ENCODE measurements around the gene KRTAP10-7. TPM values are rescaled to one million over a fixed set of nuclear protein-coding genes. Genes with fewer than 3 reads are reported as not detected.

The KRTAP10-7 gene
- total and polyA plus RNA-seq, 2 experiments from 2014 or later = not detected

- H3K36me3 ChIP-seq (ENCODE audit: low read depth) = no peaks in the 10 kb centered on the region
- no peaks in the 10 kb centered on the region for H3F3A ChIP-seq (ENCODE audit: insufficient read depth)
- H3K79me2 ChIP-seq (ENCODE audit: insufficient read depth) = no peaks in the 10 kb centered on the region
- no peak overlapping the region for H3K4me2 ChIP-seq (ENCODE audit: unreplicated experiment)
- TF ChIP-seq EZH2 (IDR thresholded peaks at IDR 0.05; ENCODE audit: insufficient read depth, poor library complexity, severe bottlenecking) (no peak), EZH2phosphoT487 (IDR thresholded peaks at IDR 0.05; ENCODE audit: insufficient read depth, low read depth) (no peak)
- DNase-seq = no peak
- H3K9me2 ChIP-seq (ENCODE audit: insufficient read depth) = no peaks in the 10 kb centered on the region
- H3K9ac ChIP-seq = no peak overlapping the region
- no peaks in the 10 kb centered on the region for H3K9me3 ChIP-seq (ENCODE audit: low read depth)
- no peaks in the 10 kb centered on the region; the same call in 1 of the 2 replicates for H3K27me3 ChIP-seq (replicated peaks; ENCODE audit: insufficient read depth)
- no peaks in the 10 kb centered on the region for H4K20me1 ChIP-seq (ENCODE audit: insufficient read depth)
- in situ Hi-C loops (cut with MboI) = no loop called here
- H3K4me1 ChIP-seq (ENCODE audit: insufficient read depth) = no peaks in the 10 kb centered on the region
- WGBS, 2 experiments (ENCODE audit: low coverage in 1 of 2, low lambda C conversion rate in 2 of 2, missing lambda C conversion rate in 2 of 2) = 23 to 26% methylated on average over 8 of the region's 8 CpGs
- no peak overlapping the region for H3K27ac ChIP-seq
- no peak overlapping the region for H3K4me3 ChIP-seq
- H2AFZ ChIP-seq = no peak overlapping the region
Observed at GRCh38 chr21:44615466-44615865, 15.1 kb downstream of the KRTAP10-7 start.

GRCh38 chr21:44615911-44616590 lies 15.7 kb downstream of the KRTAP10-7 start:
- no peaks in the 10 kb centered on the region for H3K4me1 ChIP-seq (ENCODE audit: insufficient read depth)
- no peak overlapping the region for H3K4me3 ChIP-seq
- H3K9me2 ChIP-seq (ENCODE audit: insufficient read depth) = no peaks in the 10 kb centered on the region
- TF ChIP-seq EZH2 (IDR thresholded peaks at IDR 0.05; ENCODE audit: insufficient read depth, poor library complexity, severe bottlenecking) (no peak), EZH2phosphoT487 (IDR thresholded peaks at IDR 0.05; ENCODE audit: insufficient read depth, low read depth) (no peak)
- no peaks in the 10 kb centered on the region for H3K79me2 ChIP-seq (ENCODE audit: insufficient read depth)
- H2AFZ ChIP-seq = no peak overlapping the region
- H3K27ac ChIP-seq = no peak overlapping the region
- H3K36me3 ChIP-seq (ENCODE audit: low read depth) = no peaks in the 10 kb centered on the region
- 30 to 34% methylated on average over 16 to 17 of the region's 17 CpGs for WGBS, 2 experiments (ENCODE audit: low coverage in 1 of 2, low lambda C conversion rate in 2 of 2, missing lambda C conversion rate in 2 of 2)
- H3K27me3 ChIP-seq (replicated peaks; ENCODE audit: insufficient read depth) = no peaks in the 10 kb centered on the region; the same call in 1 of the 2 replicates
- no peak overlapping the region for H3K9ac ChIP-seq
- no peaks in the 10 kb centered on the region for H4K20me1 ChIP-seq (ENCODE audit: insufficient read depth)
- DNase-seq = no peak
- no peaks in the 10 kb centered on the region for H3F3A ChIP-seq (ENCODE audit: insufficient read depth)
- no peak overlapping the region for H3K4me2 ChIP-seq (ENCODE audit: unreplicated experiment)
- no peaks in the 10 kb centered on the region for H3K9me3 ChIP-seq (ENCODE audit: low read depth)
- in situ Hi-C loops (cut with MboI) = no loop called here

DNA sequence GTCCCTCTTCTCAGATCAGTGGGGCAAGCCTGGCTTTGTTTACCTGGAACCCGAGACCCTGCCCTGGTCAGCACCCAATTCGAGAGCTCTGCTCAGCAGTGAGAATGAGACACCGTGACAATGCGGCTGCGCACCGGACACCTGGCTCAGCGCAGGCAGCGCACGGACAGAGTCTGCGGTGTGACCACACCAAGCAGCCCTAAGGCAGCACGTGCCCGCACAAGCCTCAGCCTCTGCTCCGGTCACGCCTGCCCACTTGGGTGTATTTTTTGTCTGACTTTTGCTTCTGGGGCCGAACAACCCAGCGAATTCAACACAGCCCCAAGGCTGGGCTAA lies 16.2 kb downstream of the KRTAP10-7 start:
- Histone ChIP-seq H4K20me1 (ENCODE audit: insufficient read depth) (no peaks in the 10 kb centered on the region), H3K9ac (no peak overlapping the region), H3K4me3 (no peak overlapping the region), H3F3A (ENCODE audit: insufficient read depth) (no peaks in the 10 kb centered on the region), H2AFZ (no peak overlapping the region), H3K9me3 (ENCODE audit: low read depth) (no peaks in the 10 kb centered on the region), H3K79me2 (ENCODE audit: insufficient read depth) (no peaks in the 10 kb centered on the region), H3K36me3 (ENCODE audit: low read depth) (no peaks in the 10 kb centered on the region), H3K4me2 (ENCODE audit: unreplicated experiment) (no peak overlapping the region), H3K9me2 (ENCODE audit: insufficient read depth) (no peaks in the 10 kb centered on the region), H3K27ac (no peak overlapping the region), H3K4me1 (ENCODE audit: insufficient read depth) (no peaks in the 10 kb centered on the region), H3K27me3 (replicated peaks; ENCODE audit: insufficient read depth) (no peaks in the 10 kb centered on the region; the same call in 1 of the 2 replicates)
- TF ChIP-seq EZH2phosphoT487 (IDR thresholded peaks at IDR 0.05; ENCODE audit: insufficient read depth, low read depth) (no peak), EZH2 (IDR thresholded peaks at IDR 0.05; ENCODE audit: insufficient read depth, poor library complexity, severe bottlenecking) (no peak)
- 50 to 55% methylated on average over 16 of the region's 16 CpGs for WGBS, 2 experiments (ENCODE audit: low coverage in 1 of 2, low lambda C conversion rate in 2 of 2, missing lambda C conversion rate in 2 of 2)
- in situ Hi-C loops (cut with MboI) = no loop called here
- no peak for DNase-seq

DNA sequence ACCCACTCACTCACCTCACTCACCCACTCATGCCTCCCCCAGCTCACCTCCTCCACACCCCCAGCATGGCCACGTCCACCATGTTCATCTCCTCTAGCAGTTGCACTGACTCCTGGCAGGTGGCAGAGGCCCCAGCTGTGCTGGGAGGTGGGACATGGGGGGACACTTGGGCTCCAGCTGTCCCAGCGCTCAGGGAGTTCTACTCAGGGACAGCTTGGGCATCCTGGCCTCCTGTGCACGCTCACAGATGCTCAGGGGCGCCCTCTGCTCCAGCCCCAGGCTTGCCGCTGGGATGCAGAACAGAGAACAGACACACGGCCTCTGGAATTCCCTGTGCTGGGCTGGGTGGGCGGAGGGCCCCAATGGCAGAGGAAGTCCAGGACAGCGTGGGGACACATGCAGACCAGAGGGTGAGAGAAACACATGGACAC lies 16.7 kb downstream of the KRTAP10-7 start:
- Histone ChIP-seq H3K9me2 (ENCODE audit: insufficient read depth) (no peaks in the 10 kb centered on the region), H4K20me1 (ENCODE audit: insufficient read depth) (no peaks in the 10 kb centered on the region), H3K4me2 (ENCODE audit: unreplicated experiment) (no peak overlapping the region), H3F3A (ENCODE audit: insufficient read depth) (no peaks in the 10 kb centered on the region), H3K36me3 (ENCODE audit: low read depth) (no peaks in the 10 kb centered on the region), H3K27ac (no peak overlapping the region), H3K79me2 (ENCODE audit: insufficient read depth) (no peaks in the 10 kb centered on the region), H3K9ac (no peak overlapping the region), H3K9me3 (ENCODE audit: low read depth) (no peaks in the 10 kb centered on the region), H3K4me1 (ENCODE audit: insufficient read depth) (no peaks in the 10 kb centered on the region), H2AFZ (no peak overlapping the region), H3K4me3 (no peak overlapping the region), H3K27me3 (replicated peaks; ENCODE audit: insufficient read depth) (no peaks in the 10 kb centered on the region; the same call in 1 of the 2 replicates)
- no peak for DNase-seq
- WGBS, 2 experiments (ENCODE audit: low coverage in 1 of 2, low lambda C conversion rate in 2 of 2, missing lambda C conversion rate in 2 of 2) = 9 to 11% methylated on average over 8 of the region's 8 CpGs
- in situ Hi-C loops (cut with MboI) = no loop called here
- TF ChIP-seq EZH2phosphoT487 (IDR thresholded peaks at IDR 0.05; ENCODE audit: insufficient read depth, low read depth) = no peak
- TF ChIP-seq EZH2 (IDR thresholded peaks at IDR 0.05; ENCODE audit: insufficient read depth, poor library complexity, severe bottlenecking) = no peak

All from GM23248 (cell line).